Lower leg skin (tissue), 3 donors: ENCODE data around the gene EVX1.

Experiments
- CTCF ChIP-seq, 3 donors: fragments of 450-650 bp; IDR thresholded peaks; one replicate each; pipeline ENCODE4 v1.5.1; 2016; ENCODE audit warnings: antibody characterized with exemption in 3 of 3, mild to moderate bottlenecking in 3 of 3, moderate library complexity in 2 of 3
- POLR2A ChIP-seq, 2 donors: fragments of 450-650 bp; IDR thresholded peaks; one replicate each; pipeline ENCODE4 v1.6.1; 2016 to 2017; ENCODE audit warnings: antibody characterized with exemption in 2 of 2, mild to moderate bottlenecking in 1 of 2, moderate library complexity in 1 of 2

GRCh38 chr7:27220440-27220955 lies 22.1 kb upstream of the EVX1 start:
- TF ChIP-seq CTCF (IDR thresholded peaks at IDR 0.05), result no peak
- TF ChIP-seq POLR2A (IDR thresholded peaks at IDR 0.05), result no peak
